HG03066 (cell line): ENCODE measurements around the gene TRIM44.

Source experiments
- ATAC-seq: cut with Tn5 transposase; IDR thresholded peaks from one replicate; pipeline ENCODE4 v1.9.1; 2021; ENCODE audit warnings: low read depth; ENCODE audit not compliant: unreplicated experiment

Gene TRIM44

GRCh38 chr11:35785287-35786167 is 123.0 kb downstream of the TRIM44 start:
- ATAC-seq, result no peak

- ATAC-seq, result no peak
Observed at GRCh38 chr11:35786188-35786587, 123.6 kb downstream of the TRIM44 start.

DNA sequence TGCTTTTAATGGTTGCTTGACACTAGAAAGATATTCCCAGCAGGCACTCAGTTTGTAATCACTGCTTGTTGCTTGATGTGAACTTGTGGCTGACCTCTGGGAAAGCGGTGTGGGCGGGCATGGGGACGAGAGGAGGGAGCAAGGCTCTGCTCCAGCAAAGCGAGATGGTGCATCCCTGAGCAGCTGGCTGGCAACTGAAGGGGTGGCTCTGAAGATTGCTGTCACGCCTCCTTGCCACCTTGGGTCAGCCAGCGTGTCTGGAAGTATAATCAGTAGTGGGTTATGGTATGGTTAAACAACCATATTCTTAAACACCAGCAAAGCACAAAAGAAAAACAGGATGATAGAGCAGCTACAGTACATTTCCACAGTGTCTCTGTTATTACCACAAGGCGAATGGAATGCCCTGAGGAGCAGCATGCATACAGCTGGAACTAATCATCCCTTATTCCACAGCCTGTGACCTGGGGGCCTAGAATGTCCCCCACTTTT is 124.5 kb downstream of the TRIM44 start:
- no peak for ATAC-seq

DNA sequence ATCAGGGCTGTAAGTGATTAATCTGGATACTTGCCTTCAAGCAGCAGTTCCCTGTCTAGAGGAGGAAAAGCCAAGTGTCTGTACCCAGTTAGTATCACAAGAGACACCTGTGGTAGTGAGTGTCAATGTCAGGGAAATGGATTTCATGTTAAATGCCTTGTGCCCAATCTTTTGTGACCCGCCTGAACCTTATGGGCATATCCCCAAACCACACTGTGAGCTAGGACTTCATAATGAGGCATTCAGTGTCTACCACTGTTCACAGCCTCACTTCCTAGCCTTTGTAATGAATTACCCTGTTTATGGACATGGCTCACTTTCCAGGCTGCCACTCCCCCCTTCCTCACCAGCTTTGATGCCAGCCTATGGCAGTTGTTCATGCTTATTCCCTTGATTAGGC is 125.1 kb downstream of the TRIM44 start:
- ATAC-seq, result no peak

DNA sequence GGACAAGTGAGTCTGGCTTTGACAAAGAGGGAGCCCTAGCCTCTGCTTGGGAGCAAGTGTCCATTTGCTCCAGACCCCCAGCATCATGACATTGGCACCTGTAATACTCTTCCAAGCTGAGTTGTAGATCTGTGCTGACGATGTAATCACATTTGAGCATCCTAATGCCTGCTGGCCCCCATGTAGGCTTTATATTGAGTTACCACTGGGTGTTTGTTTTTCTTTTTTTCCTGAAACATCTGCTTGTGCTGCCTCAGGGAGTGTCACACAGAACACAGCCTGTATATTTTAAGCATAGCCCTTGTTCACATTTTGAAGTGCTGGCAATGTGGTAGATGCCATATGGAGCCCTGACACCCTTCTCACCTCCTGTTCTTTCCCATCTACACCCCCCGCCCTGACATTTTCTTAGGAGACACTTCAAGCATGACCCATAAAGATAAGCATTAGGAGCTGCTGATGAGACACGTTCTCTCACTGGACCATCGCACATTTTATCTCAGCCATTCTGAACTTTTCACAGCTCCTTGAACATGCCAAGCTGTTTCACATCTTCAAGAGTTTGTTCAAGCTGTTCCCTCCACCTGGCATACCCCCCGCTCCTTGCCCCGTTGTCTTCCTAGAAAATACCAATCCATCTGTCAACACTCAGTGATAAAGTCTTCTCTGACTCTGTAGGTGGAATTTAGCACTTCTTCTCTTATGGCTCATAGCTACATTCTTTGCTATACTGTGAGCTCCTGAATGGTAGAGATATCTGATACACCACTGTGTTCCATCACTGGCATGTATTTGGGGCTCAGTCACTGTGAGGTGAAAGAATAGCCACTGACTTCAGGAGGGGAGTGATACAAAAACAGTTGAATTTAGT is 128.7 kb downstream of the TRIM44 start:
- no peak for ATAC-seq

- ATAC-seq, result no peak
Observed at GRCh38 chr11:35792148-35792845, 129.7 kb downstream of the TRIM44 start.

DNA sequence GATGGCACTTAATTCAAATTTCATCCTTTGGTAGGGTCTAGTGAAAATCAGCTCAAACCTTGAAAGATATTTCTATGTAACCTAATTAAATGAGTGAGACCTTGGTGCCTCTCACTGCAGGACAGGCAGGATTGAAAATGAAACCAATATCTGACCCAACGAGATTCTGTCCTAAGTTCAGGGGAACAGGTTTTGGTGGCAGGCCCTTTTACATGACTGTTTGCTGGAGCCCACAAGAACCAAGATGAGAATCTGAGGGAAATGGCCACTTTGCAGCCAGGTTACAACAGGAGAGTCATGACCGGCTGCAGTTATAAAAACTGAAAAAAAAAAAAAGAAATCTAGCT is 130.2 kb downstream of the TRIM44 start:
- ATAC-seq, result no peak

GRCh38 chr11:35794333-35794732 is 131.8 kb downstream of the TRIM44 start:
- ATAC-seq, result no peak

GRCh38 chr11:35794850-35795249 is 132.3 kb downstream of the TRIM44 start:
- ATAC-seq, result no peak

- ATAC-seq, result no peak
Observed at GRCh38 chr11:35796562-35796961, 134.0 kb downstream of the TRIM44 start.

- no peak for ATAC-seq
Observed at GRCh38 chr11:35798423-35798822, 135.8 kb downstream of the TRIM44 start.

- ATAC-seq, result no peak
Observed at GRCh38 chr11:35798983-35799382, 136.4 kb downstream of the TRIM44 start.

DNA sequence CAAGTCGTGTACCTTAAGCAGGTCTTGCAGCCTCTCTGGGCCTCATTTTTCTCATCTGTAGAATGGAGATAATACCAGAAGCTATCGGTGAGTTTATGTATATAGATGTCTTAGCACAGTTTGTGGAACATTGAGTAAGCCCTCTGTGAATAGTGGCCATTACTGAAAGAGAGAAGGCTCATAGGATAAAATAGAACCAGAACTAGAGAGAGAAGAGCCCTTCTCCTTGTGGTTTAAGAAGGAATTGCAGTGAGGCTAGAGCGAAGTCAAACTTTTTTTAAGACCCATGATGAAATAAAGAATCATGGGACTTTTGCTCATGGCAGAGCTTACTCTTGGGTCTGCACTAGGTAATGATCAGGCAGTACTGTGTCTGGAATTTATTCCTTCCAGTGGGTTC is 137.1 kb downstream of the TRIM44 start:
- ATAC-seq, result no peak

GRCh38 chr11:35800970-35801953 is 138.7 kb downstream of the TRIM44 start:
- ATAC-seq, result peak; percentile 59

DNA sequence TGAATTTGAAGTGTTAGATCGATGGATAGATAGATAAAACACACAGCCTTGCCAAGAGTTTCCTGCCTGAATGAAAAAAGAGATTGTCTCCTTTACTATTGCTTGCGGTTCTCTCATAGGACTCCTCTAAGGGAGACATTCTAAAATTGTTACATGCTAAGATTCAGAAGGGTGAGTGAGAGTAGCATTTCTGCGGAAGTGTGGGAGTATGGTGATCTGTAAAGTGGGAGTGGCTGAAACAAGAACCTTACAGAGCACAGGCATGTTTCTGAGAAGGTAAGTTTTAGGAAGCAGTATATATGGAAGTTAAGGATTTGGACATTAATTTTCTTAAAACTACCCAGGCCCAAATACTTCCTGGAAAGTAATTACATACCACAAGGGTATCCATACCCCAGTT is 139.6 kb downstream of the TRIM44 start:
- no peak for ATAC-seq

GRCh38 chr11:35802672-35803071 is 140.1 kb downstream of the TRIM44 start:
- no peak for ATAC-seq

- ATAC-seq, result no peak
Observed at GRCh38 chr11:35803115-35803514, 140.5 kb downstream of the TRIM44 start.

DNA sequence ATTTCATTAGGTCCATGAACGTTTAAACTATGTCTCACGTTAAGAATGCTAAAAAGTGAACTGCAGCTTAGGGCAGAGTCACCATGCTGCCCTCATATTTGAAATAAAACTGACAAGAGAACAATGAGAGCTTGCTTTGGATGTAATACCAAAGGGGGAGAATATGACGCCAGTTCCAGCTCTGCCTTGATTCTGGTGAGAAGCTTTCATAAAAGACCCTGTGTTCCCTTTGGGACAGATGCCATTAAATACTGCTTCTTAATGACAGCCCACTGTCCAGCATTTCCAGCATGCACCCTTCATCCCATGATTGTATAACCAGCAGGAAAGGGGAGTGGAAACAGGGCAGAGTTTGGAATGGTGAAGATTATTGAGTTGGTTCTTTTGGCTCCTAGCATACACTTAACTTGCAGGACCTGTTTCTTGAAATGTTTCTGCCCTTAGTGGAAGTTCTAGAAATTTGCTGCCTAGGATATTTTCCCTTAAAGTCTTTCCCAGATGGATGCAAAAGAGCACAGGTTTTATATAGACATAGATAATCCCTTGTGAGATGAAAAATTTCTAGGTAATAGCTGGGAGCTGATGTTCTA is 142.0 kb downstream of the TRIM44 start:
- ATAC-seq, result no peak

DNA sequence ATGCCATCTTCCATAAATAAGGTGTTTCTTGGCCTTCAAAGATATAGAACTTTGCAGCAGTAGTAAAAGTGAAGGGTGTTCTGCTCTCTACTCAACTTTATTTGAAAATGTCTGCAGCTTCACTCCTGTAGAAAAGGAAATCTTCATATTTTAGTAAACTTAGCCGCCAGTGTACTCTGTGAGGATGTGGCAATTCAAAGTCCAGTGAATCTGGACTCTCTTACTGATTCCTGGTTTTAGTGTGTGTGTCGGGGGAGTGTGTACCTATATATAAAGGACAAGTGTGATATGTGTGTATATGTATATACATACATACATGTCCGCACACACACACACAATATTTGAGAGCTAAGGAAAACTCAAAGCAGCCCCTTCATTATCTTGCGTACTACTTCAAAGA is 147.0 kb downstream of the TRIM44 start:
- no peak for ATAC-seq
